PFSK-1 (cell line): Measurements from ENCODE around the gene USH1C.

Source experiments
- FOXP2 ChIP-seq: optimal IDR thresholded peaks from 2 replicates; pipeline ENCODE3; 2011; ENCODE audit warnings: borderline replicate concordance, control low read depth, inconsistent platforms; ENCODE audit not compliant: insufficient read depth; ENCODE audit errors: extremely low read length, extremely low read depth
- POLR2AphosphoS5 ChIP-seq: IDR thresholded peaks from 2 replicates; pipeline ENCODE4 v1.6.1; 2012; ENCODE audit warnings: low read depth, mild to moderate bottlenecking, control low read depth, low read length, moderate library complexity
- SIN3A ChIP-seq: IDR thresholded peaks from 2 replicates; pipeline ENCODE4 v1.6.1; 2012; ENCODE audit warnings: mild to moderate bottlenecking, low read length, moderate library complexity, borderline replicate concordance; ENCODE audit not compliant: insufficient read depth
- TAF1 ChIP-seq: IDR thresholded peaks from 2 replicates; pipeline ENCODE4 v1.6.1; 2012; ENCODE audit warnings: low read length, control low read depth, borderline replicate concordance; ENCODE audit not compliant: insufficient read depth
- TF ChIP-seq, protein P1 (sequence below), 2 experiments: IDR thresholded peaks; 2 replicates each; pipeline versions ENCODE4 v1.6.1 to v1.8.0; 2011 to 2012; ENCODE audit warnings: low read depth in 2 of 2, low read length in 2 of 2, control low read depth in 1 of 2, inconsistent platforms in 1 of 2, mild to moderate bottlenecking in 1 of 2, moderate library complexity in 1 of 2; ENCODE audit not compliant: insufficient read depth in 1 of 2

DNA sequence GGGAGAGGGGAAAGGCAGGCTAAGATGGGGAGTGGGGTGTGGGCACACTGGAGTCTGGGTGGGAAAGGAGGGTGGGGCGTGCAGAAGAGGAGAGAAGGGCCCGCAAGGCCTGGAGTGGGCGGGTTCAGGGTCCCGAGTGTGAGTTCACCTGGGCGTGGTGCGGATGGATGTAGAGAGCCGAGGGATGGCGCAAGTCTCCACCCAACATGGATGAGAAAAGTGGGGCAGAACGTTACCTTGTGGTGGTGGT, 67.2 kb downstream of the USH1C start:
- TF ChIP-seq TAF1 (no peak), SIN3A (no peak), POLR2AphosphoS5 (no peak), FOXP2 (no peak)
- TF ChIP-seq, protein P1, sequence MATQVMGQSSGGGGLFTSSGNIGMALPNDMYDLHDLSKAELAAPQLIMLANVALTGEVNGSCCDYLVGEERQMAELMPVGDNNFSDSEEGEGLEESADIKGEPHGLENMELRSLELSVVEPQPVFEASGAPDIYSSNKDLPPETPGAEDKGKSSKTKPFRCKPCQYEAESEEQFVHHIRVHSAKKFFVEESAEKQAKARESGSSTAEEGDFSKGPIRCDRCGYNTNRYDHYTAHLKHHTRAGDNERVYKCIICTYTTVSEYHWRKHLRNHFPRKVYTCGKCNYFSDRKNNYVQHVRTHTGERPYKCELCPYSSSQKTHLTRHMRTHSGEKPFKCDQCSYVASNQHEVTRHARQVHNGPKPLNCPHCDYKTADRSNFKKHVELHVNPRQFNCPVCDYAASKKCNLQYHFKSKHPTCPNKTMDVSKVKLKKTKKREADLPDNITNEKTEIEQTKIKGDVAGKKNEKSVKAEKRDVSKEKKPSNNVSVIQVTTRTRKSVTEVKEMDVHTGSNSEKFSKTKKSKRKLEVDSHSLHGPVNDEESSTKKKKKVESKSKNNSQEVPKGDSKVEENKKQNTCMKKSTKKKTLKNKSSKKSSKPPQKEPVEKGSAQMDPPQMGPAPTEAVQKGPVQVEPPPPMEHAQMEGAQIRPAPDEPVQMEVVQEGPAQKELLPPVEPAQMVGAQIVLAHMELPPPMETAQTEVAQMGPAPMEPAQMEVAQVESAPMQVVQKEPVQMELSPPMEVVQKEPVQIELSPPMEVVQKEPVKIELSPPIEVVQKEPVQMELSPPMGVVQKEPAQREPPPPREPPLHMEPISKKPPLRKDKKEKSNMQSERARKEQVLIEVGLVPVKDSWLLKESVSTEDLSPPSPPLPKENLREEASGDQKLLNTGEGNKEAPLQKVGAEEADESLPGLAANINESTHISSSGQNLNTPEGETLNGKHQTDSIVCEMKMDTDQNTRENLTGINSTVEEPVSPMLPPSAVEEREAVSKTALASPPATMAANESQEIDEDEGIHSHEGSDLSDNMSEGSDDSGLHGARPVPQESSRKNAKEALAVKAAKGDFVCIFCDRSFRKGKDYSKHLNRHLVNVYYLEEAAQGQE (IDR thresholded peaks at IDR 0.05; ENCODE audit: insufficient read depth in 1 of 2, low read depth in 2 of 2, low read length in 2 of 2): no peak
